Suppressor macrophage treated with lipopolysaccharide for 1 hour (primary cell): ENCODE measurements around the gene NPLOC4.

Experiments
- DNase-seq, 3 donors: peaks; one replicate each; pipeline ENCODE4 v3.0.0-alpha.2; 2020 to 2022

Gene NPLOC4

DNA sequence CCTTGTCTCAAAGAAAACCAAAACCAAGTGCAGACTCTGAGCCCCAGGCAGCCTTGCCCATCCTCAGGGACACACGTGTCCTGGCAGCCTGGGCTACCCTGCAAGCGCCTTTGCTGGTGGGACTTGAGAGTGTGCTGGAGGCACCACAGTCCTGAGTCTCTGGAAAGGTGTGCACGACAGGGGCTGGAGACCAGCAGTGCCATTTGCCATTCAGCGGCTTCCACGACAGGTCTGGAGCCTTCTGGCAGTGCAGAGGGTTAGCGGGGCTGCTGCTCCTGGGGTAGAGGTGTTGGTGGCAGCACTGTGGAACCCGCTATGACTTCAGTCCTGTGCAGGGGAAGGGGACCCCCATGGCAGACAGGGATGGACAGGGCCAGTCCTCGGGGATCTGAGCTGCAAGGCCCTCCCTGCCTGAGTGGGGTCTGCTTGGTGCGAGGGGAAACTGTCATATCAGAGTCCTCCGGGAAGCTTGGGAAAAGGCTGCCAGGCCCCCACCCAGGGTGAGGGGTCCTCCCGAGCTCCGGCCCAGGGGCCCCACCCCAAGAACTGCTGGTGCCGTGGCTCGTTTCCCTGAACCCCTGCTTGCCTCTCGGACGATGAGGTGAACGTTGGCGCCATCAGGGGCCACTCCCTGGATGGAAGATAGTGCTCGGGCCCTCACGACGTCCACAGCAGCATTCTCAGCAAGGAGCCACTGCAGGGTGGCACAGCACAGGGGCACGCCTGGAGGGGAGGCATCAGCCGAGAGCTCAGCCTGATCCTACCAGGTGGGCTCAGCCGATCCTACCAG lies 91.6 kb downstream of the NPLOC4 start:
- no peak for DNase-seq

DNA sequence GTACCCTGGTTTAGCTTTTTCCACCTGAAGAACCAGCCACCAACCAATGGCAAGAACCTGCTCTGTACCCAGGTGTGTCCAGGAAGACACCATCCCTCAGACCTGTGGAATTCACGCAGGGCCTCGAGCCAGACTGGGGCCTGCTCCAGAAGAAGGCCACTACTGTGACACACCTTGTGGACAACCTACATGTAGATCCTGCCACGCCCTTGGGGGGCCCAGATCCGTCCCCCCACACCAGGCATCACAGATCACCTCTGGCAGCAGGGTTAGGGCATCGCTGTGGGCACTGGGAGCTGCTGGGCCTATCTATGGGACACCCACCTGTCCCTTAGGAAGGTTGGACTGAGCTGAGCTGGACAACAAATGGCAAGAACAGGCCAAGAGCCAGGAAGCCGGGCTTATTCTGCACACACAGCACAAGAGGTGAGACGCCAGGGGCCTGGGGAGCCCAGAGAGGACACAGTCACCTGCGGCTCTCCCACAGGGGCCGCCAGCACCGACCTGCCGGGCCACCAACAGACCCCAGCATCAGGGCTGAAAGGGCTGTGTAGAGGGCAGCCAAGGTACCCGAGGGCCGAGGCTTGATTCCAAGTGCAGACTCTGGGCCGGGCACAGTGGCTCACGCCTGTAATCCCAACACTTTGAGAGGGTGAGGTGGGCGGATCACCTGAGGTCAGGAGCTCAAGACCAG lies 92.5 kb downstream of the NPLOC4 start:
- no peak for DNase-seq

GRCh38 chr17:81543756-81544155 lies 93.2 kb downstream of the NPLOC4 start:
- DNase-seq, result no peak

GRCh38 chr17:81543339-81543675 lies 93.6 kb downstream of the NPLOC4 start:
- no peak for DNase-seq

- DNase-seq, result no peak
Measured at GRCh38 chr17:81542431-81543338, 94.2 kb downstream of the NPLOC4 start.

- DNase-seq, result no peak
Measured at GRCh38 chr17:81541123-81541522, 95.8 kb downstream of the NPLOC4 start.

- no peak for DNase-seq
Measured at GRCh38 chr17:81540676-81541027, 96.3 kb downstream of the NPLOC4 start.

DNA sequence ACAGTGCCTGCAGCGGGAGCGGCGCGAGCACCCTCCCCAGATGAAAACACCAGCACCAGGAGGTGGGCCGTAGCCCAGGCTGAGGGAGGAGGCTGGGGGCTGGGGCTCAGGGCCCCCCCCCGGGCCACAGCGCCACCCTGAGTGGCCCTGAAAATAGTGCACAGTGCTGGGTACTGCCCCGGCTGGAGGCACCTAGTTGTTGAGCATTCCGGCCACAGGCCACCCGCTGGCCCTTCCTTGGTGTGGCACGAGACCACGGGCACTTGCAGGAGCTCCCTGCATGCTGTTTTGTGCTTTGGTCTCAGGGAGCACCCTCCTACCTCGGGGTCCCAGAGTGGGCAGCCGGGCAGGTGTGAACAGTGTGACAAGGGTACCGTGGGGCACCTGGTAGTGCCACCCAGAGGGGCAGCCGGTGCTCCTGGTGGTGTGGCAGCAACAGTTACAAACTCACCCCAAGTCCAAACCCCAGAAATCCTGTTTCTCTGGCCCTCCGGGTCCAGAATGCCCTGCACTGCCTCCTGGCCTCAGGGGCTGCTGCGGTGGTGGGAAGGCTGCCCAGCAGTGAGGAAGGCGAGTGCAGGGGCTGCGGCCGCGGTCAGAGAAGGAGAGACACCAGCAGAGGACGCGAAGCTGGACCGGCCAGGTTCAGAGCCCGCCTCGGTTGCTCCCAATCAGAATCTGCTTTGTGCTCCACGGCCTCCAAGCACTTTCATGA lies 96.8 kb downstream of the NPLOC4 start:
- DNase-seq, result no peak

DNA sequence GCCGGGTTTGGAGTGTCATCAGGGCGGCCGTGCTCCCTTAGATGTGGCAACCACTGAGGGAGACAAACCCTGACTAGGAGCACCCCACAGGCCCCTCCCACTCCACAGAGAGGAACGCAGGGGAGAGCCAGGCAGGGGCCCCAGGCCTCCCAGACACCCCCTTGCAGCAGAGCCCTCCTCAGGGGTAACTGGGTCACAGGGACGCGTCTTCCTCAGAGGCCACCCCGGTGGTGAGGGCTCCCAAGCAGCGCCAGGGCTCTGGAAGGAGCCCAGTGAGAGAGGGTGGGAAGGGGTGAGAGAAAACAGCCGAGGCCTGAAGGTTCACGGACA lies 97.4 kb downstream of the NPLOC4 start:
- DNase-seq, result no peak

- no peak for DNase-seq
Measured at GRCh38 chr17:81538651-81539570, 98.0 kb downstream of the NPLOC4 start.

DNA sequence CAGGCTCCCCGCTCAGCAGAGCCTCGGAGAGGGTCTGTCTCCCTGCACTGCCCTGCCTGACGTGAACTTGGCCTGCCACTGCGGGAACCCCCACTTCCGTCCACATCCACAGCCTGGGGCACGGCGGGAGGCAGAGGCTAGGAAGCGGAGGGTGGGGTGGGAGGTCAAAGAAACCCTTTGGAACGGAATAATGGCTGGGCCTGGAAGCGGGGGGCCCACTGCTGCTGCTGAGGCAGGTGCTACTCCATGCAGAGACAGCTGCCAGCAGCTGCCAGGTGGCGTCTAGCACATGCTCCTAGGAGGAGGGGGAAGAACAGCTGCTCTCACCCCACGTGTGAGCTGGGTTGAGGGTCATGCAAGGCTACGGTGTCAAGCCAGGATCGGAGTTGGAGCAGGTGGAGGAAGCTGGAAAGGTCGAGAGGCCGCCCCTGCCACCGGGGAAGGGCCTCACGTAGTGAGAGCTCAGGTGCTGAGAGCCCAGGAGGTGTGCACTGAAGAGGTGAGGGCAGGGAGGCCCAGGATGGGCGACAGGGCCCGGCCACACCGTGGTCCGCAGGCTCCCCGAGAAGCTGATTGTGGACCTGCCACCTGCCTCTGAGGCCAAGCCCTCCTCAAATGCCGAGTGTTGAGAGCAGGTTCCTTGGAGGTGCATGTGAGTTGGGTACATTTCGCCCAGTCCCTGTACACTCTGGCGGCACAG lies 98.9 kb downstream of the NPLOC4 start:
- DNase-seq, result no peak

DNA sequence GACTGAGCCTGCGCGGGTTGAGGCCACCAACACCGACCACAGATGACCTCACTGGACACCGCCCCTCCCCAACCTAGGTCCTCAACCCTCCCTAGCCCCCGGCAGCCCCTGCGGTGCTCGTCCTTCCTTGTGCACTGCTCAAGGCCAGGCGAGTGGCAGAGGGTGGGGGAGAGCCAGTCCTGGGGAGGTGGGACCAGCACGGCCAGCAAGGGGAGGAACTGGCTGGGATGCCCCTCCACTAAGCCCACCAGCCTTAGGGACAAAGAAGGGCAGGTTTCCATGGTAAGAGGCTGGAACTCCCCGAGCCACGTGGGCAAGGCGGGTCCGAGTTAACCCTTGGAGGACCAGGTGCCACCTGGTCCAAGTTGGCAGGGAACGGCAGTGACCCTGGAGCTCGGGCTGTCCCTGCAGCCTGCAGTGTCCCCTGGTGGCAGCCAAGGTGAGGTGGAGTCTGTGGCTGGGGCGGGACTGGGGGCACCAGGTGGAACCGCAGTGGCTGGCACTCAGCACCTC lies 99.5 kb downstream of the NPLOC4 start:
- peak in 1 of 3 donors; percentile 48 for DNase-seq

- DNase-seq, result no peak
Measured at GRCh38 chr17:81536299-81537290, 100.3 kb downstream of the NPLOC4 start.

DNA sequence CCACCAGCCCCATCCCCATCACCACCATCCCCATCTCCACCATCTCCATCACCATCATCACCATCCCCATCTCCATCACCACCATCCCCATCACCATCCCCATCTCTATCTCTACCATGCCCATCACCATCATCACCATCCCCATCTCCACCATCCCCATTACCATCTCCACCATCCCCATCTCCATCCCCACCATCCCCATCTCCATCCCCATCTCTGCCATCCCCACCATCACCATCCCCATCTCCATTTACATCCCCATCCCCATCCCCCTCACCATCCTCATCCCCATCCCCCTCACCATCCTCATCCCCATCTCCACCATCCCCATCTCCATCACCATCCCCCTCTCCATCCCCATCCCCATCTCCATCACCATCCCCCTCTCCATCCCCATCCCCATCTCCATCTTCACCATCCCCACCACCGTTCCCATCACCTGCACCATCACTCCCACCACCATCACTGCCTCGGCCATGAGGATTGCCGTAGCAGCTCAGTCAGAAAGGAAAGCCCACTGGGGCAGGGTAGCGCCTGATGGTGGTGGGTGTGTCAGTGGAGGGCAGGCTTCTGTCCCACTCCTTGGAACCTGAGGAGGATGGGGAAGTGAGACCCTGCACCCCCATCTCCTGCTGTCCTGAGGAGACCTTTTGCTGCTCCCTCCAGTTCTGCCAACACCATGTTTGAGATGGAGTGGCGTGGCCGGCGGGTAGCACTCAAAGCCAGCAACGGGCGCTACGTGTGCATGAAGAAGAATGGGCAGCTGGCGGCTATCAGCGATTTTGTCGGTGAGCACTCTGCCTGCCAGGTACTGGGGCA lies 101.2 kb downstream of the NPLOC4 start:
- no peak for DNase-seq

DNA sequence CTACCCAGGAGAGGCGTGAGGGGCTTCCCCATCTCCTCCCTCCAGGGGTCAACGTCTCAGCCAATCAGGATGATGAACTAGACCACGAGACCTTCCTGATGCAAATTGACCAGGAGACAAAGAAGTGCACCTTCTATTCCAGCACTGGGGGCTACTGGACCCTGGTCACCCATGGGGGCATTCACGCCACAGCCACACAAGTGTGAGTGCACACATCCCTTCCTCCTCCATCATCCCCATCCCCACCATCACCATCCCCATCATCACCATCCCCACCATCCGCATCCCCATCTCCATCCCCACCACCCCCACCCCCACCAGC lies 101.9 kb downstream of the NPLOC4 start:
- no peak for DNase-seq

DNA sequence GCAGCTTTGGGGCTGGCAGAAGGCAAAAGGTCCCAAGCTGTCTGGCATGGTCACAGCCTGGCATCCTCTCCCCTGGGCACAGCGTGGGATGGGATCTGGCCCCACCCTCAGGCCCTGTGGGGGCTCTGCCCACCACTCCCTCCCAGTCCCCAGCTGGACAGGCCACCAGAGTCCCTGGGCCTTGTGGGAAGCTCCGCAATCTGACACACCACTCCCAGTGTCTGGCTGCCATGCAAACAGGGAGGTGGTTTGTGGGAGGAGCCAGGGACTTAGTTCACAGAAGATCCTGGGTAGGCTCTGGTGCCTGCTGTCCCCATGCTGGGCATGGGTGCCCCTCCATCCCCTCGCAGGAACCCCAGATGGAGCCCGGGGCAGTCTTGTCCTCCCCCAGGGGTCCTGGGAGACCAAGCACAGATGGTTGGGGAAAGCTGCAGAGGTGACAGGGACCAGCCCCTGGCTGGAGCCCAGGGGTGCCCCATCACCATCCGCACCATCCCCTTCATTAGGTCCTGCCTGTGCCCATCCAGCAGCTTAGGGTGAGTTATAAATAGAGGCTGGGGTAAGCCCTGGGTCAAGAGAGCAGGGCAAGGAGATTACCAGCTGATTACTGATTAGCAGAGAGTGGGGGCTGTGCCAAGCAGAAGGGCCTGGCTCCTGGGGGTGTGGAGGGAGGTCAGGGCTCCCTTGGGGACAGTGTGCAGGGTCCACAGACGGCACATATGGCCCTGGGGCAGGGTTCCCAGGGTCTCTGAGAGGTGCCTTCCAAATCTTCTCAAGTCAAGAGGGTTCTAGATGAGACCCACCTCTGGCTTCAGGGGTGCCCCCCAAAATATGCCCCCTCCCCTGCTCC lies 102.5 kb downstream of the NPLOC4 start:
- DNase-seq, result no peak

DNA sequence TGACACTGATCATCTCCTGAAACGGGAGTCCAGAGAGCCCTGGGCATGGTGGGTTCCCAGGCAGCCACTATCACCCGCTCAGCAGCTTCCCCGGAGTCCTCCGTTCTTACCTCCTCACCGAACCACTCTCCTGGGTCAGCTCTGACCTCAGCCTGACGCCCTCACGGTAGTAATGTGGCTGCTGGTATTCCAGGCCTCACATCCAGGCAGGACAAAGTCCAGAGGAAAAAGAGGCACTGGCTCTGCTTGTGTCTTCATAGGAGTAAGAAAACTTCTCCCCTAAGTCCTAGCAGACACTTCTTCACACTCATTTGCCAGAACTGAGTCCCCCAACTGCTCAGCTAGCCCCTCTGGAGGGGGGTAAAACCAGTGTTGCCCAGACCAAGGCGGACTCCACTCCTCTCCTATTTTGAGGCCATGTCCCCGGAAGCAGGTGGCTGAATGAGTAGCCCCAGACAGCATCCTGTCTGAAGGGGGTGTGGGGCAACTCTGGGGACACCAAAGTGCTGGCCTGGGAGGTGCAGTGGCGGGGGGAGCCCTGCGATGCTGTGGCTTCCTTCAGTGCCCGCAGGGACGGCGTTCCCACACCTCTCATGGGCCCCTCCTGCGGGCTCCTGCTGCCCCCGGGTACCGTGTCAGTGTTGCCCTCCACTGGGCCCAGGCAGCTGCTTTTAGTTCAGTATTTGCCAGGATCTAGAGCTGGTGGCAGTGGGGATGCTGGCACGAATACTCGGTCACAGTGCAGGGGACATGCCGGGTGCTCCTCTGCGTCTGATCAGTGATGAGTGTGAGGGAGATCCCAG lies 103.4 kb downstream of the NPLOC4 start:
- no peak for DNase-seq
